ENCODE results near the gene UFSP2.
A peak's percentile ranks its signal among the peaks of the same experiment; 100 is the strongest.

The UFSP2 gene, protein sequence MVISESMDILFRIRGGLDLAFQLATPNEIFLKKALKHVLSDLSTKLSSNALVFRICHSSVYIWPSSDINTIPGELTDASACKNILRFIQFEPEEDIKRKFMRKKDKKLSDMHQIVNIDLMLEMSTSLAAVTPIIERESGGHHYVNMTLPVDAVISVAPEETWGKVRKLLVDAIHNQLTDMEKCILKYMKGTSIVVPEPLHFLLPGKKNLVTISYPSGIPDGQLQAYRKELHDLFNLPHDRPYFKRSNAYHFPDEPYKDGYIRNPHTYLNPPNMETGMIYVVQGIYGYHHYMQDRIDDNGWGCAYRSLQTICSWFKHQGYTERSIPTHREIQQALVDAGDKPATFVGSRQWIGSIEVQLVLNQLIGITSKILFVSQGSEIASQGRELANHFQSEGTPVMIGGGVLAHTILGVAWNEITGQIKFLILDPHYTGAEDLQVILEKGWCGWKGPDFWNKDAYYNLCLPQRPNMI

DNA sequence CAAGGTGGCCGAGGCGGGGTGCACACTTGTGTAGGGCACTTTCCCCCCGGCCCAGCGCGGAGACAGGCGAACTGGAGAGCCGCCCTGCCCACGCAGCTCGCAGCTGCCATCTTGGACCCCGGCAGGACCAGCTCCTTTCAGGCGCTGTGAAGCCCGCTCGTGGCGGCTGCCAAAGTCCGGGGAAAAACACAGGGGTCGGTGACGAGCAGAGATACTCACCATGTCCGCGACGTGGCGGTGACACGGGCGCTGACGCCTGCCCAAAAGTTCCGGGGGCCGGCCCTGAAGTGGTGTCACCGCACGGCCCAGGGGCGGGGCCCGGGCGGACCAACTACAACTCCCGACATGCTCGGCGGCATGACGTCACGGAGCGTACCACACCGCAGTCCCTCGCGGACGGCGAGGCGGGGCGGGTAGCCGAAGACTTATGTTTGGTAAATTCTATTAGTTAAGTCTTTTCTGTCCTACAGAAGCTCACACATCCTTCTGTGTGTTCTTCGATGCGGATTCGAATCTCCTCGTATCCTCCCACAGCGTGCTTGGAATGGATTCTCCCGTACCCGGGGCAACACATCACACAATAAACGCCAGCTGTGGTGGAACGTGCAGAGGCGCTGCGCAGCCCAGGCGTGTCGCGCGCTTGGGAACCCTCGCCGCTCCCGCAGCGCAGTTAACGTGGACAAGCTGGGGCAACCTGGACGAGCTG lies at the start of gene UFSP2:
Gene UFSP2, minus strand, starts transcription at position 318 of the 706 bp plus-strand sequence. Its CDS starts 96 bp downstream, at position 222.
- DNase-seq (ENCODE audit: low spot score): peak; percentile 94

DNA sequence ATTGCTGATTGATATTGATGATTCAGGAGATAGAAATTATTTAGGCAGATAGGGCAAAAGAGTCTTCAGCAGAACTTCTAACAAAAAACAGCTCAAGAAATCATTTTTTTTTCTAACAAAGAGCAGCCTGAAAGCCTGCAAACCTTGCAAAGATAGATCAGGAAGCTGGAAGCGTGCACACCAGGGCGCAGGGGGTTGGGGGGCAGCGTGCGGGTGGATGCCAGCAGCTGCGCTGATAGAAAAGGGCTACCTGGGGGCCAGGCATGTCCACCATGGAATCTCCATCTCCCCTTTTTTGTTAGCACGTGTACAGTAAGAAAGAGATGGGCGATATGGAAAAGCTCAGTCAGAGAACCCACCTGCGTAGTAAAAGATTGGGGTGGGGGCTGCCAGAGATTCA lies 47.5 kb upstream of the UFSP2 start:
- DNase-seq (ENCODE audit: low spot score): no peak

DNA sequence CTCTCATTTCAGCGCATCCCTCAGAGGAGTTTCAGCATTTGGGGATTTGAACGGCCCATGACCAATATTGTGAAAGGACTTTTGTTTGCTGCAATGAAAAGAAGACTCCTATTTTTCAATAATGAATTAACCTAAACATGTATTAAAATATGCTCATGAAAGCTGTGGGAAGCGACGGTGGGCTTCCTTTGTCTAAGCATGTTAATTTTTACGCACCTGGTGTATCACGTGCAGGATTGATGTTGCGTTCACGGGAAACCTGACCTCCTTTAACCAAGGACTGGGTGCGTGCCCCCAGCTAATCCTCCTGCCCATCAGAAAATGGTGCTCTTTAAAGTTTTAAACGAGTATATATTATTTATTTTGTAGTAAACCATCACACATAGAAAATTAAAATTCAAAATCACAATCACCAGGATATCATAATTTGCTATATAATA lies 46.4 kb upstream of the UFSP2 start:
- no peak for DNase-seq (ENCODE audit: low spot score)

DNA sequence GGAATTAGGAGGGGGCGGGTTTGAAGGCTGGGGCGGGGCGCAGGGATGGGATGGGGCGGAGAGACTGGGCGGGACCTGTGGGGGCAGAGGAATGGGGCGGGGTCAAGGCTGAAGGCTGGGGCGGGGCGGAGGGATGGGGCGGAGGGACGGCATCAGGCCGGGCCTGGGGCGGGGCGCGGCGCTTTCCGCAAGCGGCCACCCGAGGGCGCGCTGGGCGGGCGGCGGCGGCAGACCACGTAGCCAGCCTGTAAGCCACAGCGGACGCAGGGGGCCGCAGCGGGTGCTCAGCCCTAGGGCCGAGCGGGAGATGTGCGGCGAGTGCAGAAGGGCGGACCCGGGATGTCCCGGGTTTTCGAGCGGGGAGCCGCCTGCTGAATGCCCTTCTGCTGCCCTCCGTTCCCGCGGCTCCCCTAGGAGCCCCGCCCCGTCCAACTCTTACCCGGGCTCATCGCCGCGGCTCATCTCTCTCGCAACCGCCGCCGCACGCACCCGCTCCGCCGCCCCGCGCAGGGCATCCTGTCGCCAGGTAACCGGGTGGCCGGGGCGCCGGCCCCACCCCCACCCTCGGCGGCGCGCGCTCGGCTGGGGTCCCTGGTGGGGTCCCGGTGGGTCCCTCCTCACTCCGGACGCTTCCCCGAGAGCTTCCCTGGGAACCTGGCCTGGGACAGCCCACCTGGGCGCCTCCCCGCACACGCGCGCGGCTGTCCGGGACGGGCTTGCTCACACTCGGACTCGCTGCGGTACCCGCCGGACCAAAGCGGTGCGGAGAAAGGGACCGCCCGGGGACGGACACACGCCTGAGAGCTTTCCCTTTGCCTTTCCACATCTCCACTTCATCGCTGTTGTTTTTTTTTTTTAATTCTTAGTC lies 45.7 kb upstream of the UFSP2 start, which contains the start of gene CCDC110:
Gene CCDC110, minus strand, starts transcription at position 499 of the 868 bp plus-strand sequence. Its CDS starts 50 bp downstream, at position 449.
- peak; percentile 100 for DNase-seq (ENCODE audit: low spot score)

DNA sequence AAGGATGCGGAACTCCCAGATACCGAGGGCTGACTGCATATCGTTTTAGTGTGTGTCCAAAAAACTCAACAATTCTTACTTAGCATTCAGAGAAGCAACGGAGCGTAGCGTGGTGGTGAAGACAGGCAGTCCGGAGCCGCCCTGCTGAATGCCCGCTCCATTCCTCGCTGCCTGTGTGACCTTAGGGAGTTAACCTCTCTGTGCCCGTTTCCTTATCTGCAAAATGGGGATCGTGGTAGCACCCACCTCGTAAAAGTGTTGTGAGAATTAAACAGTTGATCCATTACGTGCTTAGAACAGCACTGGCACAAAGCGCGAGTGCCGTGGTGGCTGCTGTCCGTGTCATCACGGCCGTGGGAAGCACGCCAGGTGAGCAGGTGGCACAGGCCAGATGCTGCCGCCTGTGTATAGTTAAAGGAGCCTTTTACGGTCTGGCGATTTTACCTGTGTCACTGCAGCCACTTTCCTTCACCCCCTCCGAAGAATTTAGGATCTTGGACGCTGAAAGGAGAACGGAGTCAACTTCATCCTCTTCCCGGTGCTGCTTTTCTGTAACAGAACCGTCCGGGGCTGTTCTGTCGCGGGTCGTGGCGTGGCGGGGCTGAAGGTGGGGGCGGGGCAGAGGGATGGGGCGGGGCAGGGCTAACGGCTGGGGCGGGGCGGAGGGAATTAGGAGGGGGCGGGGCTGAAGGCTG lies 44.9 kb upstream of the UFSP2 start:
- DNase-seq (ENCODE audit: low spot score): peak; percentile 15

DNA sequence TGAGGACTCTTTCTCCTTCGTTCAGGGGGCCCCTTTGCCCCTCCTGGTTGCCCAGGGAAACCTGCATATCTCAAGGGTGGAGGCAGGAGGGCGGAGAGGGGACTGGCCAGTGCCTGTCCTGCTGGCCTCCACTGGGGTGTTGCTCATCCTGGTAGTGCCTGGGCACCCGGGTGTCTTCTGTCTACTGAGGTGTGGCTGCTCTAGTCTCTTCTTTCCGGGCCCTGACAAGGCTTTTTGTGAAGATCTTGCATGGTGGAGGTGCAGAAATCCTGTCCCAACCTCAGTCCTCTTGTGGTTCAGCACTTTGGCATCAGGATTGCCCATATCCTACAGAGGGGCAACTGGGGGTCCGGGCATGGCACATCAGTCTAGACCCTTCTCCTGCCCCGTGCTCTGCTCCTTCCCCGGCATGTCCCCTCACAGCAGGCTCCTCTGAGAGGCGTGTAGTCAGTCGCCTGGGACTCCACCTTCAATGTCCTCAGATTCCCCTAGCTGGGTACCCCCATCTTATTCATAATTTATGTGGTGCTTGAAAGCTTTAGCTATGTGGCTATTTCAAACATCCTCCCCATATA lies 43.9 kb upstream of the UFSP2 start:
- no peak for DNase-seq (ENCODE audit: low spot score)

DNA sequence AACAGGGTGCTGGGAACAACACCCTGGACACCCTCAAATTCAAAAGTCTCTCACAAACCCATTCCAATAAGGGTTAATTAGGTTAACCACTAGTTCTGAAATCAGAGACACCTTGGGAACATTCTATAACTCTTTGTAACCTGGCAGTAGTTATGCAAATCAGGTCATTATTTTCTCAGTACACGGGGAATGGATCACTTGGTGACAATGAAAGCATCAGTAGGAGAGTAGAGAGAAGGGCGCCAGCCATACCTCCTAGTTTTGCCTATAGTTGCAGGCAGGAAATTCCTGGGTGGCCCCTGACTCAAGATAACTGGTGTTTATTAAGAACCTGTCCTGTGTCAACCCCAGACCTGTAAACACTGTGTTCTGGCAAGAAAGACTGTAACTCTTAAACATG lies 43.2 kb upstream of the UFSP2 start:
- no peak for DNase-seq (ENCODE audit: low spot score)

DNA sequence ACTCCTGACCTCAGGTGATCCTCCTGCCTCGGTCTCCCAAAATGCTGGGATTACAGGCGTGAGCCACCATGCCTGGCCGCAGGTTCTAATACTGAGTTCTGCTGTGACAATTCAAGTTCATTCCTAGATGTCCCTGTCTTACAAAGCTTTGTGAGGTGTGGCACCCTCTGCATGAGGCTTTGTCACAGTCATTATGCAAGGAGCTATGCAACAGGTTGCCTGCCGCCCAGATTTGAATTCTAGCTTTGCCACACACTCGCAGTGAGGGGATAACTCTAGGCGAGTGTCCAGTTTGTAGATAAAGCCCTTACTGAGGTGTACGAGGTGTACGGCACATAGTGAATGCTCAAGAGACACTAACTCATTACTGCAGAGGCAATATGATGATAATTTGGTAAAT lies 42.2 kb upstream of the UFSP2 start:
- no peak for DNase-seq (ENCODE audit: low spot score)

DNA sequence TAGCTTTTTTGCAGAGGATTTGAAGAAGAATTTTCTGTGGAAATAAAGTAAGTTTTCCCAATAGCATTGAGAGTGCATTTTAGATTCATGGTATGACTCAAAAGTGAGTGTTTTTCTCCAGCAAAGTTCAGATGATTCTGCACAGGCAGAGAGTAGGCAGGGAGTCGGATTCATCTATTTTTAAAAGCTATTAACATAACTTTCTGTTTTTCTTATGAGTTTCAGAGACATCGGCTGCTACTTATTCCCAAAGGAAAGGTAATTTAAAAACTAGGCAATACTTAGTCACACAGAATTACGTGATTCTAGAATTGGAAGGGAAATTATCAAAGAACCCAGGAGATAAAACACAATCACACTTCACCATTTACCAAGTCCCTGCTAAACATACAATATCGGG lies 41.3 kb upstream of the UFSP2 start:
- no peak for DNase-seq (ENCODE audit: low spot score)

DNA sequence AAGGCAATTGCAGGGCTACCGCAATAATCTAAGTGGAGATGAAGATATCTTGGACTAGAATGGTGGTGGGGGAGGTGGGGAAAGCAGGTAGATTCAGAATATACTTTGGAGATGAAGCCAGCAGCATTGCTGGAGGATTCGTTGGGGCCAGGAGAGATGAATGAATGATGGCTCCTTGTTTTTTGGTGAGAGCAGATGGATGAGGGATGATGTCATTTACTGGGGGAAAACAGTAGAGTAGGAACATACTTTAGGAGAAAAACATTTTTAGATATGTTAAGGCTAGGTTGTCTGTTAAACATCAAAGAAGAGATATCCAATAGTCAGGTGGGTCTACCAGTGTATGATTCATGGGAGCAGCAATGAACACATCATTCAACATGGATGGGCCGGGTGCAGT lies 39.9 kb upstream of the UFSP2 start:
- no peak for DNase-seq (ENCODE audit: low spot score)

DNA sequence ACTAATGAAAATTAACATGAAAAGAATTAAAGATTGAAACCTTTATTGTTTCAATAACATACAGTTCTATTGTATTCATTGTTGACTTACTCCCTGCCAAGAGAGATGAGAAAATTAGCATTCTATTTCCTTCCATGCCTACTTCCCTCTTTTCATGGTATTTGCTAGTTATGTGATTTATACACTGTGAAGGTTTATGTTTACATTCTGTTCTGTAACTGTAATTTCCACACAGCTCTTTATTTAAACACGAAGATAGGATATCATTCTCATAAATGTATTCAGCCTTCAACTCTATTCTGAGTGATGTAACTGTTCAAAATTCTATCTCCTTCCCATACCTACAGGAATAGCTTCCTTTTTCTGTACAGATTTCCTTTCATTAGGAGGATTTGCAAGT lies 39.1 kb upstream of the UFSP2 start:
- no peak for DNase-seq (ENCODE audit: low spot score)

DNA sequence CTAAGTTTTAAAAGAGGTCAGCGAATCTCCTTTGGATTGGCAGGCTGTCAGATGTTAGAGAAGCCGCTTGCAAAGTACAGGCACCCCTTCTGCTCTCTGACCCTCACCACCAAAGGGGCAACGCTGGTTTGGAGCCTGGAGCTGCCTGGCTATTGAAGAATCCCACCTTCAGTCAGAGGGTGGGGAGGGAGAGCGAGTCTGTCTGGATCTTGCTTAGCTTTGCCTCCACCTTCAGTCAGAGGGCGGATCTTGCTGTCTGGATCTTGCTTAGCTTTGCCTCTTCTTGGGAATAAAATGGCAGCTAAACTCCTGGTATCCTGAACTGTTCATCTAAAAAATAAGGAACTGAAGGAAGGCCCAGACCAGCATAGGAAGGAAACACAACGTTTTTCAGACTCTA lies 38.4 kb upstream of the UFSP2 start:
- DNase-seq (ENCODE audit: low spot score): no peak

DNA sequence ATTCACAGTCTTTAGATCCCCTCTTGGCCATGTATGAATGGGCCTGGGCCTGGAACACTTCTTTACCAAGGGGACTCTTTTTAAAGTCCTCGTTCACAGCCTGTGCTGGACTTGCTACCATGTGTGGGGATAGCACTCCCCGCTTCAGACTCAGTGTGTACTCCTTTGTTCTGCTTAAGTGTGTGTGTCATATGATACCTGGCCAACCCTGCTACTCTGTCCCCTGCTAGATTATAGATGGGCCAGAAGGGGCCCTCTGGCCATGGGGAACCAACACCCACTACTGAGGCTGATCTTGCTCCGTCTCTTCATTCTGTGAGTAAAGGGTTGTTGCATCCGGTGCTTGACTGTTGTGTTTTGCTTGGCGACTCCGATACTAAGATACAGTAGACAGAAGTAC lies 37.8 kb upstream of the UFSP2 start:
- DNase-seq (ENCODE audit: low spot score): no peak

DNA sequence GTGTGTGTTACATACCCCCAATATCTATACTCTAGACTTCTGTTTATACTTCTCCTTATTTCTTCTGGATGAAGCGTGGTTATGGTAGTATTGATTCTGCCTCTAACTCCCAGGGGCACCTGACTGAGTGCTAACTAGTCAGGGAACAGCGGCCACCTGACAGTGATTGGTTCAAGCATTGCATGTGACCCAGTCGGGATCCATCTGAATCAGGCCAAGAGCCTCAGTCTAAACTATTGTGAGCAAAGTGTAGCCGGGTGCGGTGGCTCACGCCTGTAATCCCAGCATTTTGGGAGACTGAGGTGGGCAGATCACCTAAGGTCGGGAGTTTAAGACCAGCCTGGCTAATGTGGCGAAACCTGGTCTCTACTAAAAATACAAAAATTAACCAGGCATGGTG lies 35.8 kb upstream of the UFSP2 start:
- DNase-seq (ENCODE audit: low spot score): no peak

DNA sequence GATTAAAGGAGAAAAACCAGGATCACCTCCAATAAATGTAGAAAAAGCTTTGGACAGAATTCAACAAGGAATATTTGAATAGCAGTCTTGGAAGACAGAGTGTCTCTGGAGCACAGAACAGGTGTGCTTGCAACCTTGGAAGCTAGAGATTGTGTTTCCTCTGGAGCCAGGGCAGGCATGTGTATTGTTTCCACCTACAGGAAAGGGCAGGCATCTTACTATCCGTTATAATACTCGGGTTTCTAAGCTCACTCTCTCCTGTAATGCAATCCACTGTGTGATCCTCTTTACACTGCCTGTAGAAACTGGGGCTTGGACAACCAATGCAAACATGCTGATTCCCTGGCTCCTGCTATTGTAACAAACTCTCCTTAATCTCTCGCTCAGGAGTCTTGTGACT lies 31.4 kb upstream of the UFSP2 start:
- no peak for DNase-seq (ENCODE audit: low spot score)

DNA sequence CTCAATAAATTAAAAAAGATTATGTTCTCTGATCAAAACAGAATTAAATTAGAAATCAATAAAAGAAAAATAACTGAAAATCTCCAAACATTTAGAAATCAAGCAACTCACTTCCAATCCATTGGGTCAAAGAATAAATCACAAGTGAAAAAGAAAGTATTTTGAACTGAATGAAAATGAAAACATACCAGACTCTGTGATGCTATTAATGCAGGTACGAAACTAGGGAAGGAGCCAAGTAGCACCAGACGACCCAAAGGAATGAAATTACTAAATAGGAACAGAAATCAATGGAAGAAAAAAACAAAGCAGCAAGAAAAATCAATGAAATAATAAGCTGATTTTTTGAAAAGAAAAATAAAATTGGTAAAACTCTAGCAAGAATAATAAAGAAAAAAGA lies 30.4 kb upstream of the UFSP2 start:
- no peak for DNase-seq (ENCODE audit: low spot score)

DNA sequence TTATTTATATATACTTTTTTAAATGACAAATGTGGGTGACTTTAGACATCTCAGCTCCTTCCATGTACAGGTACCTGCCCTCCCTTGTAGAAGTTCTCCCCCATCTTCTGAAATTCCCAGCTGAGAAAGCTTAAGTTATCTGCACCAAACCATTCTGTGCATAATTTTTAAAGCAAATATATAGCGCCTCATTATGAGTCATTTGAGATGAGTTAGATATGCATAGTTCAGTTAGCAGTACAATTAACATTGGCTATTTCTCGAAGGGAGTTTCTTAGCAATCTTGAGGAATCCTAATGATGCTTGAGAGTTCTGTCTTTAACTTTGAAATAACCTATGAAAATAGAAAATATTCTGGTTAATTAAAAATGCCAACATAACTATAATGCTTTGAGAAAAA lies 19.4 kb upstream of the UFSP2 start:
- no peak for DNase-seq (ENCODE audit: low spot score)

DNA sequence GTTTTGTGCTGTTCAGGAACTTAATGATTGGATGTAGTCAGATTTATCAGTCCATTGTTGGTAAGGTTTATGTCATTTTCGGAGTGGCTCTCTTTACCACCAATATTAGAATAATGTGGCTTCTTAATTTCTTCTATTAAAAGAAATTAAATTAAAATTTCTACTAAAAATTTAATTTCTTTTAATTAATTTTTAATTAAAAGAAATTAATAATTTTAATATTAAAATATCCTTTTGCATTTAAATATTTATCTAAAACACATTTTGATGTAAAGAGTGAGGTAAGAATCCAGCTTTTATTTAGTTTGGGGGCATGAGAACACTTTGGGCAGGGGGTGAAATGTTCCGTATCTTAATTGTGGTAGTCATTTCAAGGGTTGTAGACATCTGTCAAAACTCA lies 15.7 kb upstream of the UFSP2 start:
- DNase-seq (ENCODE audit: low spot score): no peak

DNA sequence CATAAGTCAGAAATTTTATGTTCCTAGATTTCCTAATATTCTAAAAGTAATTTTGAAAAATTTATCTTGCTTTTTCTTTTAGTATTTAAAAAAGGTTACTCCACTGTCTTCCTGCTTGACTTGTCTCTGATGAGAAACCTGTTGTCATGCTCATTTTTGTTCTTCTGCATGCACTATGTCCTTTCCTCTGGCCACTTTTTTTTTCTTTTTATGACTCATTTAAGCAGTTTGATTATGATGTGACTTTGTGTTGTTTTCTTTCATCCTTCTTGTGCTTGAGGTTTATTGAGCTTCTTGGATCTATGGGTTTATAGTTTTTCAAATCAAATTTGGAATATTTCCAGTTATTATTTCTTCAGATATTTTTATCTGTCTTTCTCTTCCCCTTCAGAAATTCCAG lies 12.0 kb upstream of the UFSP2 start:
- no peak for DNase-seq (ENCODE audit: low spot score)

DNA sequence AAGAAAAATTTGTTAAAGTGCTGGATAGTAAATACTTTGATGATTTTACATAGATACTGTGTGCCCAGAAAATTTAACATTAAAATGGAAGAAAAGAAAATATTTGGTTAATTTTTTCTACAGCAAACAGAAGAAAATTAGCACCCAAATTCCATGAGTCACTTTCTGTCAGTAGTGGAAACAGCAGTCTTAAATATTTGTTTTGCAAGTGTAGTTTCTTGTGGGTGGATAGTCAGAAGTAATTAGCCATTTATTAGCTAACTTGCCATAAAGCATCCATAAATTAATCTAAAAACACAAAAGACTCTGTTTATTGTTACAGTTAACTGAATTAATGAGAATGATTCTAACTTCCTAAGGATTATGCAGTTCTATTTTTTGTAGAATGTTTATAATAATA lies 9.7 kb upstream of the UFSP2 start:
- no peak for DNase-seq (ENCODE audit: low spot score)

DNA sequence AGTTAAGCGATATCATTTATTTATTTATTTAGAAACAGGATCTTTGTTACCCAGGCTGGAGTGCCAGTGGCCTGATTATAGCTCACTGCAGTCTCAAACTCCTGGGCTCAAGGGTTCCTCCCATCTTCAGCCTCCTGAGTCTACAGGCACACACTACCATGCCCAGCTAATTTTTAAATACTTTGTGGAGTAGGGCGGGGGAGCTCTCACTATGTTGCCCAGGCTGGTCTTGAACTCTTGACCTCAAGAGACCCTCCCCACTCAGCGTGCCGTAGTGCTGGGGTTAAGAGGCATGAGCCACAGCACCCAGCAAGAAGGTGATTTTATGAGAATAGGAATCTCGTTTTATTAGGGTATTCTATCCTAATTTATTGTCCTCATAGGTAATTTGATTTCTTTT lies 3.9 kb upstream of the UFSP2 start:
- no peak for DNase-seq (ENCODE audit: low spot score)

Measured in GM03348 (cell line).